ENCODE results near the gene NTRK2.

- TF ChIP-seq, protein P1, sequence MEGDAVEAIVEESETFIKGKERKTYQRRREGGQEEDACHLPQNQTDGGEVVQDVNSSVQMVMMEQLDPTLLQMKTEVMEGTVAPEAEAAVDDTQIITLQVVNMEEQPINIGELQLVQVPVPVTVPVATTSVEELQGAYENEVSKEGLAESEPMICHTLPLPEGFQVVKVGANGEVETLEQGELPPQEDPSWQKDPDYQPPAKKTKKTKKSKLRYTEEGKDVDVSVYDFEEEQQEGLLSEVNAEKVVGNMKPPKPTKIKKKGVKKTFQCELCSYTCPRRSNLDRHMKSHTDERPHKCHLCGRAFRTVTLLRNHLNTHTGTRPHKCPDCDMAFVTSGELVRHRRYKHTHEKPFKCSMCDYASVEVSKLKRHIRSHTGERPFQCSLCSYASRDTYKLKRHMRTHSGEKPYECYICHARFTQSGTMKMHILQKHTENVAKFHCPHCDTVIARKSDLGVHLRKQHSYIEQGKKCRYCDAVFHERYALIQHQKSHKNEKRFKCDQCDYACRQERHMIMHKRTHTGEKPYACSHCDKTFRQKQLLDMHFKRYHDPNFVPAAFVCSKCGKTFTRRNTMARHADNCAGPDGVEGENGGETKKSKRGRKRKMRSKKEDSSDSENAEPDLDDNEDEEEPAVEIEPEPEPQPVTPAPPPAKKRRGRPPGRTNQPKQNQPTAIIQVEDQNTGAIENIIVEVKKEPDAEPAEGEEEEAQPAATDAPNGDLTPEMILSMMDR (conservative IDR thresholded peaks at IDR 0.05; ENCODE audit: low read length) = no peak
- no peak for TF ChIP-seq EZH2phosphoT487 (IDR thresholded peaks at IDR 0.05; ENCODE audit: borderline replicate concordance, low read depth, low read length)
Measured at GRCh38 chr9:84698323-84698722, 28.8 kb downstream of the NTRK2 start.

Measured in OCI-LY7 (cell line).